IMR-90 (cell line): ENCODE results near the gene ZNF646. TPM values are rescaled to one million over a fixed set of nuclear protein-coding genes. Genes with fewer than 3 reads are reported as not detected.

Source experiments
- ATAC-seq: fragments of 200-7000 bp; cut with Tn5 transposase; 2 replicates; pipeline ENCODE4 v1.9.1; 2020; ENCODE audit warnings: low read depth, mild to moderate bottlenecking, moderate library complexity
- BruUV-seq: library from RNA; stranded (reverse); fragments of 400-500 nt; replicated peaks from 2 replicates; lab custom pipeline; 2021; lab: Mats Ljungman, UMichigan
- CTCF ChIA-PET: fragments of 300-600 bp; formaldehyde crosslinking; extraction: SDS; loops from one replicate; lab custom pipeline; 2021; ENCODE audit warnings: antibody characterized with exemption; lab: Yijun Ruan, JAX
- POLR2A ChIA-PET: fragments of 300-600 bp; sonication (Branson Sonifier 250); formaldehyde crosslinking; loops from one replicate; lab custom pipeline; 2022; ENCODE audit warnings: antibody characterized with exemption; ENCODE audit not compliant: unreplicated experiment; lab: Charles Lee
- DNase-seq: peaks from one replicate; pipeline ENCODE4 v3.0.0; 2013
- H2AFZ ChIP-seq: replicated peaks from 2 replicates; pipeline ENCODE3; 2013; ENCODE audit warnings: low read length, mild to moderate bottlenecking; ENCODE audit not compliant: poor library complexity
- H2AK5ac ChIP-seq: 2 replicates; pipeline ENCODE4 v1.6.1; 2013; ENCODE audit warnings: low read depth, low read length, inconsistent platforms
- H2AK9ac ChIP-seq: replicated peaks from 2 replicates; pipeline ENCODE3; 2013; ENCODE audit warnings: mild to moderate bottlenecking, low read depth, low read length, moderate library complexity; ENCODE audit not compliant: poor library complexity
- H2BK120ac ChIP-seq: 2 replicates; pipeline ENCODE4 v1.6.1; 2013; ENCODE audit warnings: low read depth, low read length, inconsistent platforms
- H2BK15ac ChIP-seq: 3 replicates; pipeline ENCODE4 v1.6.1; 2013; ENCODE audit warnings: low read depth, low read length, inconsistent platforms
- H2BK20ac ChIP-seq: 2 replicates; pipeline ENCODE4 v1.6.1; 2013; ENCODE audit warnings: low read depth, mild to moderate bottlenecking, inconsistent platforms, low read length, moderate library complexity
- H2BK5ac ChIP-seq: 2 replicates; pipeline ENCODE4 v1.6.1; 2013; ENCODE audit warnings: mild to moderate bottlenecking, low read depth, low read length, inconsistent platforms; ENCODE audit not compliant: poor library complexity, severe bottlenecking
- H3K14ac ChIP-seq: replicated peaks from 2 replicates; pipeline ENCODE4 v1.6.1; 2013; ENCODE audit warnings: low read depth, low read length, inconsistent platforms
- H3K18ac ChIP-seq: 2 replicates; pipeline ENCODE4 v1.6.1; 2013; ENCODE audit warnings: low read depth, low read length, control low read depth
- H3K23ac ChIP-seq: 2 replicates; pipeline ENCODE4 v1.6.1; 2013; ENCODE audit warnings: low read depth, low read length, inconsistent platforms
- H3K27ac ChIP-seq: 2 replicates; pipeline ENCODE4 v1.5.1; 2013; ENCODE audit warnings: mild to moderate bottlenecking, control low read depth, low read length; ENCODE audit not compliant: insufficient read depth
- H3K27me3 ChIP-seq: 2 replicates; pipeline ENCODE4 v1.6.1; 2013; ENCODE audit warnings: low read length; ENCODE audit not compliant: control insufficient read depth, insufficient read depth
- H3K36me3 ChIP-seq: 2 replicates; pipeline ENCODE4 v1.6.1; 2013; ENCODE audit warnings: low read length, mixed read lengths; ENCODE audit not compliant: control insufficient read depth, insufficient read depth
- H3K4ac ChIP-seq: 2 replicates; pipeline ENCODE4 v1.6.1; 2013; ENCODE audit warnings: low read depth, low read length, inconsistent platforms
- H3K4me1 ChIP-seq: 2 replicates; pipeline ENCODE4 v1.6.1; 2013; ENCODE audit warnings: low read length, mixed read lengths; ENCODE audit not compliant: control insufficient read depth, insufficient read depth
- H3K4me2 ChIP-seq: 2 replicates; pipeline ENCODE4 v1.6.1; 2013; ENCODE audit warnings: low read depth, mild to moderate bottlenecking, control low read depth, low read length, moderate library complexity
- H3K4me3 ChIP-seq: 2 replicates; pipeline ENCODE4 v1.5.1; 2013; ENCODE audit warnings: low read depth, mild to moderate bottlenecking, control low read depth, low read length, moderate library complexity; ENCODE audit not compliant: insufficient read depth
- H3K56ac ChIP-seq: 2 replicates; pipeline ENCODE4 v1.6.1; 2013; ENCODE audit warnings: low read length, inconsistent platforms; ENCODE audit not compliant: insufficient read depth; ENCODE audit errors: extremely low read depth
- H3K79me1 ChIP-seq, 2 experiments: 2 replicates each; pipeline ENCODE4 v1.6.1; 2013; ENCODE audit warnings: low read length in 2 of 2, inconsistent platforms in 1 of 2, low read depth in 1 of 2
- H3K9ac ChIP-seq: 2 replicates; pipeline ENCODE4 v1.6.1; 2013; ENCODE audit warnings: low read depth, low read length, control low read depth
- H3K9me1 ChIP-seq: 2 replicates; pipeline ENCODE4 v1.6.1; 2013; ENCODE audit warnings: low read length, inconsistent platforms; ENCODE audit not compliant: insufficient read depth
- H3K9me3 ChIP-seq: 2 replicates; pipeline ENCODE4 v1.6.1; 2013; ENCODE audit warnings: low read length; ENCODE audit not compliant: control insufficient read depth, insufficient read depth
- H4K20me1 ChIP-seq: 2 replicates; pipeline ENCODE4 v1.6.1; 2013; ENCODE audit warnings: low read length, inconsistent platforms; ENCODE audit not compliant: insufficient read depth
- H4K5ac ChIP-seq: 2 replicates; pipeline ENCODE4 v1.6.1; 2013; ENCODE audit warnings: mild to moderate bottlenecking, low read depth, low read length, control low read depth
- H4K8ac ChIP-seq, 2 experiments: 2 replicates each; pipeline ENCODE4 v1.6.1; 2013; ENCODE audit warnings: low read depth in 2 of 2, low read length in 2 of 2, control low read depth in 1 of 2, inconsistent platforms in 1 of 2
- H4K91ac ChIP-seq: 2 replicates; pipeline ENCODE4 v1.6.1; 2013; ENCODE audit warnings: low read depth, low read length, inconsistent platforms; ENCODE audit not compliant: insufficient read depth
- CEBPB ChIP-seq: IDR thresholded peaks from 2 replicates; pipeline ENCODE4 v1.6.1; 2012; ENCODE audit warnings: low read depth, low read length, improper control_type of control experiment
- FOS ChIP-seq: fragments of 150-350 bp; IDR thresholded peaks from 2 replicates; pipeline ENCODE4 v1.6.1; 2016; ENCODE audit warnings: low read depth, low read length
- MAFK ChIP-seq: IDR thresholded peaks from 2 replicates; pipeline ENCODE4 v1.6.1; 2012; ENCODE audit warnings: low read depth, low read length, improper control_type of control experiment
- MAZ ChIP-seq: IDR thresholded peaks from 2 replicates; pipeline ENCODE4 v1.6.1; 2012; ENCODE audit warnings: low read depth, mild to moderate bottlenecking, low read length, improper control_type of control experiment, moderate library complexity, borderline replicate concordance
- POLR2A ChIP-seq: IDR thresholded peaks from 2 replicates; pipeline ENCODE4 v1.6.1; 2012; ENCODE audit warnings: mild to moderate bottlenecking, low read depth, low read length
- RAD21 ChIP-seq: IDR thresholded peaks from 2 replicates; pipeline ENCODE4 v1.6.1; 2012; ENCODE audit warnings: low read length, improper control_type of control experiment
- RCOR1 ChIP-seq: IDR thresholded peaks from 2 replicates; pipeline ENCODE4 v1.6.1; 2012; ENCODE audit warnings: mild to moderate bottlenecking, low read length, improper control_type of control experiment; ENCODE audit not compliant: insufficient replicate concordance
- SMC3 ChIP-seq: fragments of 150-350 bp; IDR thresholded peaks from 2 replicates; pipeline ENCODE4 v1.6.1; 2016; ENCODE audit warnings: low read depth, mild to moderate bottlenecking, antibody characterized with exemption, low read length, moderate library complexity
- WGBS, 2 experiments: methylation state at CpG; one replicate each; pipeline versions ENCODE4 v1.1.5 to v1.1.7; 2013; ENCODE audit warnings: missing lambda C conversion rate in 2 of 2; ENCODE audit not compliant: insufficient read length in 1 of 2; ENCODE audit errors: extremely low coverage in 2 of 2; 5-methylcytosine and 5-hydroxymethylcytosine counted together
- dilution Hi-C: fragments of 300-500 bp; cut with HindIII; formaldehyde crosslinking; loops from one replicate; pipeline ENCODE4 v1.14.3; 2018; ENCODE audit warnings: low sequenced_read_pairs; ENCODE audit not compliant: unreplicated experiment
- in situ Hi-C: fragments of 300-500 bp; cut with MboI; formaldehyde crosslinking; loops from 3 replicates; pipeline ENCODE4 v1.14.3; 2019; ENCODE audit warnings: low sequenced_read_pairs, inconsistent platforms, mixed read lengths
- intact Hi-C: fragments of 100-400 bp; cut with micrococcal nuclease; formaldehyde crosslinking; loops from 2 replicates; pipeline ENCODE4 v1.10.0; 2022
- polyA plus RNA-seq, 3 experiments: library from polyadenylated mRNA; depleted of rRNA; stranded (reverse); fragments of >200 nt; gene quantifications; 2 replicates each; pipeline ENCODE4 v1.2.3, GENCODE V29; 2012; ENCODE audit warnings: low replicate concordance in 1 of 3
- total RNA-seq: library from RNA; depleted of rRNA; stranded (reverse); fragments of >200 nt; gene quantifications from 2 replicates; pipeline ENCODE4 v1.2.3, GENCODE V29; 2012
- TF ChIP-seq, protein P1 (sequence below): conservative IDR thresholded peaks from 2 replicates; pipeline ENCODE4 v1.5.1; 2012; ENCODE audit warnings: mild to moderate bottlenecking, low read depth, low read length, improper control_type of control experiment
- TF ChIP-seq, protein P2 (sequence below): fragments of 150-350 bp; IDR thresholded peaks from 2 replicates; pipeline ENCODE4 v1.6.1; 2017; ENCODE audit warnings: mild to moderate bottlenecking, antibody characterized with exemption, low read length, low read depth

Gene ZNF646
- total and polyA plus RNA-seq, 2 of the 4 experiments (the other 2 are of a cell fraction) = 4.9 to 6.8 TPM

DNA sequence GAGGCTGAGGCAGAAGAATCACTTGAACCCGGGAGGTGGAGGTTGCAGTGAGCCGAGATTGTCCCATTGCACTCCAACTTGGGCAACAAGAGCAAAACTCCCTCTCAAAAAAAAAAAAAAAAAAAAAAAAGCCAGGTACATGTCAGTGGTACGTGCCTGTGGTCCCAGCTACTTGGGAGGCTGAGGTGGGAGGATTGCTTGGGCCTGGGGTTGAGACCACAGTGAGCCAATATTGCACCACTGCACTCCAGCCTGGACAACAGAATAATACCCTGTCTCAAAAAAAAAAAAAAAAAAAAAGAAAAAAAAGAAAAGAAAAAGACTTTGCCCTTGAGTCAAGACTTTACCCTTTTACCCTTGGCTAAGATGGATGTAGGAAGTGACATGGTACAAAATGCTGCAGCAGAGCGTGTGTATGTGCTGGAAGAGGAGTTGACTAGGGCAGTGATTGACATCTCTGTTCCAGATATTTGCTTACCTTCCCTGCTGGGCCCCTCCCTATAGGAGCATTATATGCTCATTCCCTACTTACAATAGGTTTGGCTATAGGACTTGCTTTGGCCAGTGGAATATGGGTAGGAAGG, 30.2 kb upstream of the ZNF646 start:
- Histone ChIP-seq H3K9me3 (no peaks in the 10 kb centered on the region), H4K8ac (no peak overlapping the region), H2BK5ac (no peak overlapping the region), H3K14ac (no peak overlapping the region), H4K5ac (no peak overlapping the region), H2BK120ac (no peak overlapping the region), H3K27ac (no peak overlapping the region), H3K4me2 (no peak overlapping the region), H3K23ac (no peak overlapping the region), H3K4me1 (0 out of 2 replicates have a peak, but pooled peaks cover 2% of the 10 kb centered on the region), H2AK5ac (no peak overlapping the region), H3K9me1 (no peaks in the 10 kb centered on the region; the same call in 1 of the 2 replicates), H2BK20ac (no peak overlapping the region), H3K18ac (no peak overlapping the region), H2BK15ac (no peak overlapping the region), H3K4ac (no peak overlapping the region), H3K27me3 (no peaks in the 10 kb centered on the region), H3K4me3 (no peak overlapping the region), H2AK9ac (no peak overlapping the region), H3K9ac (no peak overlapping the region), H3K36me3 (peaks cover 24% of the 10 kb centered on the region), H4K91ac (no peak overlapping the region), H3K79me1 (no peaks in the 10 kb centered on the region; a peak in 1 of 4 replicates), H3K56ac (no peak overlapping the region), H4K20me1 (peaks cover 3% of the 10 kb centered on the region), H2AFZ (no peak overlapping the region)
- in situ Hi-C loops (no loop called here), intact Hi-C loops (no loop called here), dilution Hi-C loops (no loop called here)
- BruUV-seq = no TSS peak
- ATAC-seq (no peak), DNase-seq (no peak)
- no CpG with 5 or more reads among the region's 4 CpGs for WGBS, 2 experiments
- CTCF ChIA-PET = no interaction called here
- POLR2A ChIA-PET = no interaction called here
- no peak for TF ChIP-seq CEBPB
- TF ChIP-seq, protein P1, sequence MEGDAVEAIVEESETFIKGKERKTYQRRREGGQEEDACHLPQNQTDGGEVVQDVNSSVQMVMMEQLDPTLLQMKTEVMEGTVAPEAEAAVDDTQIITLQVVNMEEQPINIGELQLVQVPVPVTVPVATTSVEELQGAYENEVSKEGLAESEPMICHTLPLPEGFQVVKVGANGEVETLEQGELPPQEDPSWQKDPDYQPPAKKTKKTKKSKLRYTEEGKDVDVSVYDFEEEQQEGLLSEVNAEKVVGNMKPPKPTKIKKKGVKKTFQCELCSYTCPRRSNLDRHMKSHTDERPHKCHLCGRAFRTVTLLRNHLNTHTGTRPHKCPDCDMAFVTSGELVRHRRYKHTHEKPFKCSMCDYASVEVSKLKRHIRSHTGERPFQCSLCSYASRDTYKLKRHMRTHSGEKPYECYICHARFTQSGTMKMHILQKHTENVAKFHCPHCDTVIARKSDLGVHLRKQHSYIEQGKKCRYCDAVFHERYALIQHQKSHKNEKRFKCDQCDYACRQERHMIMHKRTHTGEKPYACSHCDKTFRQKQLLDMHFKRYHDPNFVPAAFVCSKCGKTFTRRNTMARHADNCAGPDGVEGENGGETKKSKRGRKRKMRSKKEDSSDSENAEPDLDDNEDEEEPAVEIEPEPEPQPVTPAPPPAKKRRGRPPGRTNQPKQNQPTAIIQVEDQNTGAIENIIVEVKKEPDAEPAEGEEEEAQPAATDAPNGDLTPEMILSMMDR = no peak
- no peak for TF ChIP-seq RCOR1
- TF ChIP-seq POLR2A = no peak
- TF ChIP-seq, protein P2, sequence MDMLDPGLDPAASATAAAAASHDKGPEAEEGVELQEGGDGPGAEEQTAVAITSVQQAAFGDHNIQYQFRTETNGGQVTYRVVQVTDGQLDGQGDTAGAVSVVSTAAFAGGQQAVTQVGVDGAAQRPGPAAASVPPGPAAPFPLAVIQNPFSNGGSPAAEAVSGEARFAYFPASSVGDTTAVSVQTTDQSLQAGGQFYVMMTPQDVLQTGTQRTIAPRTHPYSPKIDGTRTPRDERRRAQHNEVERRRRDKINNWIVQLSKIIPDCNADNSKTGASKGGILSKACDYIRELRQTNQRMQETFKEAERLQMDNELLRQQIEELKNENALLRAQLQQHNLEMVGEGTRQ = no peak
- no peak for TF ChIP-seq SMC3
- no peak for TF ChIP-seq RAD21
- TF ChIP-seq MAFK = no peak
- TF ChIP-seq FOS = no peak
- TF ChIP-seq MAZ = no peak
